ENCODE results near the gene C2orf76. TPM values are rescaled to one million over a fixed set of nuclear protein-coding genes. Genes with fewer than 3 reads are reported as not detected.
A peak's percentile ranks its signal among the peaks of the same experiment; 100 is the strongest.

The C2orf76 gene
- total RNA-seq, 1 experiment from 2014 or later: 10.2 TPM

DNA sequence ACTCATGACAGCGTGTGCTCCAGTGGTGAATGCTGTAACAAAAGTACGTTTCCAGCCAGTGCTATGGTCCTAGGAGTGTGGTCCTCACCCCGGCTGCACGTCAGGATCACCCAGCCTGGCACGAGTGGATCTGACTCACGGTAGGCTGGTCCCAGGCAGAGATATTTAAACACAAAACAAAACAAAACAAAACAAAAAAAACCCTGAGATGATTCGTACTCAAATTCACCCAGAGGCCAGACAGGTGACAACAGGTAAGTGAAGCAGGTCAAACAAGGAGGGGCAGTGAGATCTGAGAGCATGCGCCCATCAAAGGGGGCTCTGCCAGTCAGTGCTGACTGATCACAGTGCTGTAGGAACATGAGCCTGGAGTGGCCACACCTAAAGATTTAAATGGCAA, 43.2 kb downstream of the C2orf76 start:
- no peak overlapping the region for H2AFZ ChIP-seq (ENCODE audit: low read length)
- H3K9me3 ChIP-seq (ENCODE audit: low read length): no peaks in the 10 kb centered on the region
- no peaks in the 10 kb centered on the region for H3K9me2 ChIP-seq (replicated peaks; ENCODE audit: low read length)
- H3K36me3 ChIP-seq (ENCODE audit: low read depth, low read length): no peaks in the 10 kb centered on the region
- DNase-seq (peak; percentile 9), ATAC-seq (peak; percentile 18)
- ChIA-PET CTCF (no interaction called here), POLR2A (ENCODE audit: unreplicated experiment) (no interaction called here)
- no peaks in the 10 kb centered on the region for H4K20me1 ChIP-seq (ENCODE audit: low read length)
- no peak overlapping the region for H3K4me2 ChIP-seq (ENCODE audit: low read length)
- H3K27me3 ChIP-seq (ENCODE audit: low read length): no peaks in the 10 kb centered on the region
- no peak overlapping the region for H3K4me3 ChIP-seq (ENCODE audit: low read length)
- H3K79me2 ChIP-seq (ENCODE audit: low read length): no peaks in the 10 kb centered on the region
- H3K27ac ChIP-seq (ENCODE audit: low read length): no peak overlapping the region
- intact Hi-C loops (cut with micrococcal nuclease): no loop called here
- no peak overlapping the region for H3K9ac ChIP-seq (ENCODE audit: low read length)
- no peaks in the 10 kb centered on the region for H3F3A ChIP-seq (ENCODE audit: low read length, unreplicated experiment)
- no peak for TF ChIP-seq EZH2 (IDR thresholded peaks at IDR 0.05; ENCODE audit: low read length, unreplicated experiment)
- no peak for TF ChIP-seq CTCF (conservative IDR thresholded peaks at IDR 0.05; ENCODE audit: low read depth, low read length)
- TF ChIP-seq EZH2phosphoT487 (IDR thresholded peaks at IDR 0.05; ENCODE audit: borderline replicate concordance, low read length): no peak
- H3K4me1 ChIP-seq (ENCODE audit: insufficient read depth, low read length): no peaks in the 10 kb centered on the region
- no TSS peak for BruUV-seq (replicated peaks)

DNA sequence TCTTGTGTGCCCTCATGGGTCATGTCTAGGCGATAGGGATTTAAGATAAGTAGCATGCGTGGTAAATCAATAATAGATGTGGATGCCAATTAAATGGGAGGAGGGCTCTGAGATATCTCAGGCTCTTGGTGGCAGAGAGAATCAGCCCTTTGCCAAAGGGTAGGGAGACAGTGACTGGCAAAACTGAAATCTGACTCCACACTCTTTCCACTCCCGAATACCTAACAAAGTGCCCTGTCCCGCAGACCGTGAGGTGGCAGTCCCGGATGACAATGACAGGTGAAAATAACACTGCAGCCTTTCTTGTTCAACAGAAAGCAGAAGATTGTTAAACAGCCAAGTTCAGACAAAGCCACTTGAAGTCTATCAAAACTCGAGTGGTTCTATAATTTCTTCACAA, 47.0 kb downstream of the C2orf76 start:
- TF ChIP-seq CTCF (conservative IDR thresholded peaks at IDR 0.05; ENCODE audit: low read depth, low read length) (no peak), EZH2phosphoT487 (IDR thresholded peaks at IDR 0.05; ENCODE audit: borderline replicate concordance, low read length) (no peak), EZH2 (IDR thresholded peaks at IDR 0.05; ENCODE audit: low read length, unreplicated experiment) (no peak)
- no TSS peak for BruUV-seq (replicated peaks)
- no peak for DNase-seq
- Histone ChIP-seq H3K4me1 (ENCODE audit: insufficient read depth, low read length) (peaks cover 14% of the 10 kb centered on the region), H3K4me3 (ENCODE audit: low read length) (no peak overlapping the region), H3K9me3 (ENCODE audit: low read length) (no peaks in the 10 kb centered on the region), H3K9ac (ENCODE audit: low read length) (no peak overlapping the region), H3K36me3 (ENCODE audit: low read depth, low read length) (no peaks in the 10 kb centered on the region), H3K27me3 (ENCODE audit: low read length) (no peaks in the 10 kb centered on the region), H2AFZ (ENCODE audit: low read length) (no peak overlapping the region), H3K27ac (ENCODE audit: low read length) (no peak overlapping the region), H3K79me2 (ENCODE audit: low read length) (no peaks in the 10 kb centered on the region), H4K20me1 (ENCODE audit: low read length) (no peaks in the 10 kb centered on the region), H3F3A (ENCODE audit: low read length, unreplicated experiment) (no peaks in the 10 kb centered on the region), H3K4me2 (ENCODE audit: low read length) (no peak overlapping the region), H3K9me2 (replicated peaks; ENCODE audit: low read length) (no peaks in the 10 kb centered on the region)
- POLR2A ChIA-PET (ENCODE audit: unreplicated experiment): no interaction called here
- ATAC-seq: no peak
- intact Hi-C loops (cut with micrococcal nuclease): loop anchor here (10.0 kb wide), 1 partner anchor 45 kb away; the partner anchor contains the start of genes C2orf76 and DBI
- CTCF ChIA-PET: no interaction called here

DNA sequence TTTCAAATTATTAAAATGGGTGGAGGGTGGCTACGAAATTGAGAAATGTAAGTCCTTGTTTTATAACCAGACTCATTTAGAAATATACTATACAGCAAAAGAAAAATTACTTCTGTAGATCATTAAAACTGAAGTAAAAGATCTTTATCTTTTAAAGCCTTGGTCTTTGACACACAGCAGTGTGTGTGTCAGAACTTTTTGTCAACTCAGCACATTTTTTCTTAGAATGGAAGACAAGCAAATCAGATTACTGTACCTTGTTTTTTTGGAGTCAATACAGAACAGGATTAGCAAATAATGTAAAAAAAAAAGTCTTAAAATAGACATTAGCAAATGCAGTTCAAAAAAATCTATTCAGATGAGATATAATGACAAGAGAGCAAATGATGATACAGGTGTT, 49.1 kb downstream of the C2orf76 start:
- Histone ChIP-seq H3K4me2 (ENCODE audit: low read length) (no peak overlapping the region), H3K36me3 (ENCODE audit: low read depth, low read length) (no peaks in the 10 kb centered on the region), H3K9me2 (replicated peaks; ENCODE audit: low read length) (no peaks in the 10 kb centered on the region), H3K27me3 (ENCODE audit: low read length) (no peaks in the 10 kb centered on the region), H3K27ac (ENCODE audit: low read length) (no peak overlapping the region), H2AFZ (ENCODE audit: low read length) (no peak overlapping the region), H3K9ac (ENCODE audit: low read length) (no peak overlapping the region), H3K4me3 (ENCODE audit: low read length) (no peak overlapping the region), H3F3A (ENCODE audit: low read length, unreplicated experiment) (no peaks in the 10 kb centered on the region), H4K20me1 (ENCODE audit: low read length) (no peaks in the 10 kb centered on the region), H3K4me1 (ENCODE audit: insufficient read depth, low read length) (peaks cover 14% of the 10 kb centered on the region), H3K79me2 (ENCODE audit: low read length) (no peaks in the 10 kb centered on the region), H3K9me3 (ENCODE audit: low read length) (no peaks in the 10 kb centered on the region)
- DNase-seq: no peak
- no peak for TF ChIP-seq EZH2 (IDR thresholded peaks at IDR 0.05; ENCODE audit: low read length, unreplicated experiment)
- ATAC-seq: no peak
- ChIA-PET CTCF (no interaction called here), POLR2A (ENCODE audit: unreplicated experiment) (no interaction called here)
- no TSS peak for BruUV-seq (replicated peaks)
- intact Hi-C loops (cut with micrococcal nuclease): loop anchor here (10.0 kb wide), 1 partner anchor 47 kb away; the partner anchor contains the start of genes C2orf76 and DBI

Data from PC-3 (cell line).